ENCODE measurements around the gene NECAB3.

The NECAB3 gene

GRCh38 chr20:33653218-33653899, 20.9 kb downstream of the NECAB3 start:
- TF ChIP-seq EZH2phosphoT487 (IDR thresholded peaks at IDR 0.05; ENCODE audit: borderline replicate concordance, low read length) (no peak), CTCF (IDR thresholded peaks at IDR 0.05; ENCODE audit: low read depth, low read length, poor library complexity, severe bottlenecking) (peak; percentile 91)
- Histone ChIP-seq H3K4me3 (ENCODE audit: low read length) (no peak overlapping the region), H3K27ac (ENCODE audit: low read depth, low read length) (no peak overlapping the region), H3K79me2 (ENCODE audit: control insufficient read depth, low read length) (no peaks in the 10 kb centered on the region), H3F3A (ENCODE audit: control insufficient read depth, insufficient read depth) (no peaks in the 10 kb centered on the region; the same call in 1 of the 2 replicates), H3K27me3 (ENCODE audit: control insufficient read depth, low read length) (peaks cover 3% of the 10 kb centered on the region; the same call in 1 of the 2 replicates), H4K20me1 (ENCODE audit: control insufficient read depth, insufficient read depth, low read depth, low read length) (no peaks in the 10 kb centered on the region), H3K4me2 (ENCODE audit: low read length) (no peak overlapping the region), H3K4me1 (ENCODE audit: control insufficient read depth, low read length) (no peaks in the 10 kb centered on the region), H3K9me2 (replicated peaks; ENCODE audit: control insufficient read depth, low read length) (no peaks in the 10 kb centered on the region), H3K36me3 (ENCODE audit: control insufficient read depth, low read length) (no peaks in the 10 kb centered on the region; the same call in 1 of the 2 replicates), H3K9me3 (ENCODE audit: control insufficient read depth, insufficient read depth, low read length) (no peaks in the 10 kb centered on the region)

- no peaks in the 10 kb centered on the region for H3K4me1 ChIP-seq (ENCODE audit: control insufficient read depth, low read length)
Measured at GRCh38 chr20:33651562-33652048, 22.6 kb downstream of the NECAB3 start.

GRCh38 chr20:33650753-33651561, 23.3 kb downstream of the NECAB3 start:
- Histone ChIP-seq H3K4me3 (ENCODE audit: low read length) (no peak overlapping the region), H3K9me3 (ENCODE audit: control insufficient read depth, insufficient read depth, low read length) (no peaks in the 10 kb centered on the region), H3K27me3 (ENCODE audit: control insufficient read depth, low read length) (peaks cover 3% of the 10 kb centered on the region; the same call in 1 of the 2 replicates), H3K27ac (ENCODE audit: low read depth, low read length) (no peak overlapping the region), H3K4me2 (ENCODE audit: low read length) (no peak overlapping the region), H3K36me3 (ENCODE audit: control insufficient read depth, low read length) (no peaks in the 10 kb centered on the region), H3K9me2 (replicated peaks; ENCODE audit: control insufficient read depth, low read length) (no peaks in the 10 kb centered on the region), H3F3A (ENCODE audit: control insufficient read depth, insufficient read depth) (no peaks in the 10 kb centered on the region), H3K4me1 (ENCODE audit: control insufficient read depth, low read length) (no peaks in the 10 kb centered on the region), H4K20me1 (ENCODE audit: control insufficient read depth, insufficient read depth, low read depth, low read length) (no peaks in the 10 kb centered on the region), H3K79me2 (ENCODE audit: control insufficient read depth, low read length) (no peaks in the 10 kb centered on the region)
- TF ChIP-seq CTCF (IDR thresholded peaks at IDR 0.05; ENCODE audit: low read depth, low read length, poor library complexity, severe bottlenecking) (no peak), EZH2phosphoT487 (IDR thresholded peaks at IDR 0.05; ENCODE audit: borderline replicate concordance, low read length) (no peak)

More at GRCh38 chr20:33651562-33652048, 22.6 kb downstream of the NECAB3 start:
- H4K20me1 ChIP-seq (ENCODE audit: control insufficient read depth, insufficient read depth, low read depth, low read length) = no peaks in the 10 kb centered on the region
- no peak for TF ChIP-seq EZH2phosphoT487 (IDR thresholded peaks at IDR 0.05; ENCODE audit: borderline replicate concordance, low read length)
- no peak for TF ChIP-seq CTCF (IDR thresholded peaks at IDR 0.05; ENCODE audit: low read depth, low read length, poor library complexity, severe bottlenecking)
- no peak overlapping the region for H3K4me3 ChIP-seq (ENCODE audit: low read length)
- H3K4me2 ChIP-seq (ENCODE audit: low read length) = no peak overlapping the region
- no peaks in the 10 kb centered on the region; the same call in 1 of the 2 replicates for H3F3A ChIP-seq (ENCODE audit: control insufficient read depth, insufficient read depth)
- no peak overlapping the region for H3K27ac ChIP-seq (ENCODE audit: low read depth, low read length)
- H3K36me3 ChIP-seq (ENCODE audit: control insufficient read depth, low read length) = no peaks in the 10 kb centered on the region
- H3K27me3 ChIP-seq (ENCODE audit: control insufficient read depth, low read length) = peaks cover 3% of the 10 kb centered on the region; the same call in 1 of the 2 replicates
- no peaks in the 10 kb centered on the region for H3K9me2 ChIP-seq (replicated peaks; ENCODE audit: control insufficient read depth, low read length)
- H3K79me2 ChIP-seq (ENCODE audit: control insufficient read depth, low read length) = no peaks in the 10 kb centered on the region
- no peaks in the 10 kb centered on the region for H3K9me3 ChIP-seq (ENCODE audit: control insufficient read depth, insufficient read depth, low read length)

Measured in DOHH2 (cell line).